HL-60 (cell line): ENCODE data around the gene CIRBP.

ENCODE experiments used
- DNase-seq, 2 experiments: peaks; one replicate each; pipeline ENCODE4 v3.0.0-alpha.2; 2010 to 2020; ENCODE audit warnings: low read depth in 1 of 2, low spot score in 1 of 2
- H3K27ac ChIP-seq: fragments of 250-450 bp; sonication (Bioruptor Pico); replicated peaks from 2 replicates; pipeline ENCODE4 v1.5.1; 2020; ENCODE audit warnings: mild to moderate bottlenecking, moderate library complexity
- H3K27me3 ChIP-seq: fragments of 250-450 bp; sonication (Bioruptor Pico); 2 replicates; pipeline ENCODE4 v1.5.1; 2021; ENCODE audit warnings: mild to moderate bottlenecking, moderate library complexity; ENCODE audit not compliant: insufficient read depth, poor library complexity, severe bottlenecking
- H3K4me3 ChIP-seq: replicated peaks from 2 replicates; pipeline ENCODE4 v1.5.1; 2011; ENCODE audit warnings: mild to moderate bottlenecking, control low read depth, low read length; ENCODE audit not compliant: insufficient read depth
- GABPA ChIP-seq: IDR thresholded peaks from 2 replicates; pipeline ENCODE4 v1.6.1; 2012; ENCODE audit warnings: low read depth
- POLR2AphosphoS5 ChIP-seq: IDR thresholded peaks from 2 replicates; pipeline ENCODE4 v1.6.1; 2012; ENCODE audit warnings: low read depth
- SPI1 ChIP-seq: IDR thresholded peaks from 2 replicates; pipeline ENCODE4 v1.6.1; 2012; ENCODE audit warnings: low read depth, mild to moderate bottlenecking, borderline replicate concordance
- TF ChIP-seq, protein P1 (sequence below): IDR thresholded peaks from one replicate; pipeline ENCODE4 v1.5.1; 2011; ENCODE audit warnings: low read length, control low read depth, inconsistent platforms; ENCODE audit not compliant: insufficient read depth
- TF ChIP-seq, protein P2 (sequence below): IDR thresholded peaks from 2 replicates; pipeline ENCODE4 v1.6.1; 2012; ENCODE audit warnings: low read depth; ENCODE audit not compliant: insufficient replicate concordance

CIRBP gene

DNA sequence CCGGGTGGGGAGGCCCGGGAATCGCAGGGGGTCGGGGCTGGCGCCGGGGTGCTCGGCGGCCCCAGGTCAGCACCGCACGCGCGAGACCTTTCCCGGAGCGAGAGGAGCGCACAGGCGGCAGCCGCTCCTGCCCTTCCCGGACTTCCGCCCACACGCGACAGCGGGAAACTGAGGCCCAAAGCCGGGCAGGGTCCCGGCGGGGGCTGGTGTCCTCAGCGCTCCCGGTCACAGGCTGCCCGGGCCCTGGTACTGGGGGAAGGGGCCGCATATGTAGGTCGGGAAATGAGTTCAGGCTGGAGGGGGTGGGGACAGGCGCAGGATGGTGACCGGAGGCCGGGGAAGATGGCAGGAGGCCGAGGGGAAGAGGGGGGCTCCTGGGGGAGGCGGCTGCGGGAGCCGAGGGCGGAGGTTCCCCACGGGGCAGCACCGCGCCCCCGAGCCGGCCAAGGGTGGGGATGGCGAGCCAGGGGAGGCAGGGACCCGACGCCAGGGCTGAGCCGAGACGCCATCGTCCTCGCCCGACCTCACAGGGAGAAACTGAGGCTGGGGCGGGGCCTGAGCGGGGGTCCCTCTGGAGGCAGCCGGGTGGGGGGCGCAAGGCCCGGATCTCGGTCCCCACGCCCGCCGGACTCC lies 32.0 kb upstream of the CIRBP start:
- Histone ChIP-seq H3K4me3 (peak overlapping the region; percentile 51), H3K27me3 (peaks cover 21% of the 10 kb centered on the region), H3K27ac (no peak overlapping the region)
- TF ChIP-seq SPI1 (no peak), GABPA (no peak), POLR2AphosphoS5 (no peak)
- TF ChIP-seq, protein P1, sequence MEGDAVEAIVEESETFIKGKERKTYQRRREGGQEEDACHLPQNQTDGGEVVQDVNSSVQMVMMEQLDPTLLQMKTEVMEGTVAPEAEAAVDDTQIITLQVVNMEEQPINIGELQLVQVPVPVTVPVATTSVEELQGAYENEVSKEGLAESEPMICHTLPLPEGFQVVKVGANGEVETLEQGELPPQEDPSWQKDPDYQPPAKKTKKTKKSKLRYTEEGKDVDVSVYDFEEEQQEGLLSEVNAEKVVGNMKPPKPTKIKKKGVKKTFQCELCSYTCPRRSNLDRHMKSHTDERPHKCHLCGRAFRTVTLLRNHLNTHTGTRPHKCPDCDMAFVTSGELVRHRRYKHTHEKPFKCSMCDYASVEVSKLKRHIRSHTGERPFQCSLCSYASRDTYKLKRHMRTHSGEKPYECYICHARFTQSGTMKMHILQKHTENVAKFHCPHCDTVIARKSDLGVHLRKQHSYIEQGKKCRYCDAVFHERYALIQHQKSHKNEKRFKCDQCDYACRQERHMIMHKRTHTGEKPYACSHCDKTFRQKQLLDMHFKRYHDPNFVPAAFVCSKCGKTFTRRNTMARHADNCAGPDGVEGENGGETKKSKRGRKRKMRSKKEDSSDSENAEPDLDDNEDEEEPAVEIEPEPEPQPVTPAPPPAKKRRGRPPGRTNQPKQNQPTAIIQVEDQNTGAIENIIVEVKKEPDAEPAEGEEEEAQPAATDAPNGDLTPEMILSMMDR, result no peak
- TF ChIP-seq, protein P2, sequence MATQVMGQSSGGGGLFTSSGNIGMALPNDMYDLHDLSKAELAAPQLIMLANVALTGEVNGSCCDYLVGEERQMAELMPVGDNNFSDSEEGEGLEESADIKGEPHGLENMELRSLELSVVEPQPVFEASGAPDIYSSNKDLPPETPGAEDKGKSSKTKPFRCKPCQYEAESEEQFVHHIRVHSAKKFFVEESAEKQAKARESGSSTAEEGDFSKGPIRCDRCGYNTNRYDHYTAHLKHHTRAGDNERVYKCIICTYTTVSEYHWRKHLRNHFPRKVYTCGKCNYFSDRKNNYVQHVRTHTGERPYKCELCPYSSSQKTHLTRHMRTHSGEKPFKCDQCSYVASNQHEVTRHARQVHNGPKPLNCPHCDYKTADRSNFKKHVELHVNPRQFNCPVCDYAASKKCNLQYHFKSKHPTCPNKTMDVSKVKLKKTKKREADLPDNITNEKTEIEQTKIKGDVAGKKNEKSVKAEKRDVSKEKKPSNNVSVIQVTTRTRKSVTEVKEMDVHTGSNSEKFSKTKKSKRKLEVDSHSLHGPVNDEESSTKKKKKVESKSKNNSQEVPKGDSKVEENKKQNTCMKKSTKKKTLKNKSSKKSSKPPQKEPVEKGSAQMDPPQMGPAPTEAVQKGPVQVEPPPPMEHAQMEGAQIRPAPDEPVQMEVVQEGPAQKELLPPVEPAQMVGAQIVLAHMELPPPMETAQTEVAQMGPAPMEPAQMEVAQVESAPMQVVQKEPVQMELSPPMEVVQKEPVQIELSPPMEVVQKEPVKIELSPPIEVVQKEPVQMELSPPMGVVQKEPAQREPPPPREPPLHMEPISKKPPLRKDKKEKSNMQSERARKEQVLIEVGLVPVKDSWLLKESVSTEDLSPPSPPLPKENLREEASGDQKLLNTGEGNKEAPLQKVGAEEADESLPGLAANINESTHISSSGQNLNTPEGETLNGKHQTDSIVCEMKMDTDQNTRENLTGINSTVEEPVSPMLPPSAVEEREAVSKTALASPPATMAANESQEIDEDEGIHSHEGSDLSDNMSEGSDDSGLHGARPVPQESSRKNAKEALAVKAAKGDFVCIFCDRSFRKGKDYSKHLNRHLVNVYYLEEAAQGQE, result no peak
- no peak for DNase-seq

DNA sequence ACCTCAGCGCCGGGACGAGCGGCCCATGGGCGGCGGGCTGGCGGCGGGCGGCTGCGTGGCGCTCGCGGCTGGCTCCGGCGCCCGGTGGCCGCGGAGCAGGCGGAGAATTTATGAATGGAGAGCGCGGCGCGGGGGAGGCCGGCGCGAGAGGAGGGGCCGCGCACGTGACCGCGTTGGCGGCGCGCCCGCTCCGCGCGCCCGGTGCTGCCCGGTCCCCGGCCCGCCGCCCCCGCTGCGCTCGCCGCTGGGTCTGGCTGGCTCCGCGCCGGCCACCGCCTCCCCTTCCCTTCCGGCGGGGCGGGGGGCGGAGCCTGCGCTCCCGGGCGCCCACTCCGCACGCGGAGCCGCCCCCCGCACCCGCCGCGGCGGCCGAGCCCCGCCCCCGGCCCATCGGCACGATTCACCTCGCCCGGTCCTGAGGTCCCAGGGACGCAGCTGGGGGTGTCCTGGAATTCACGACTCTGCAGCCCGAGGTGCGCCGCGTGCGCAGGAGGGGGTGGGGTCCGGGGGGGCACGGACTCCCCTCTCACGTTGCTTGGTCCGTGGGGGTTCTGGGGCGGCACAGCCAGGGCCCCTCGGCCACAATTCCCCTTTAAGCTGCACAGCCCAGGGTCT lies 31.3 kb upstream of the CIRBP start, which contains the start of gene CBARP:
Gene CBARP, minus strand, starts transcription at position 252 of the 615 bp plus-strand sequence. CDS start 1,905 bp downstream, outside the sequence.
- no peak within 1 kb of the TSS for H3K27ac ChIP-seq

DNA sequence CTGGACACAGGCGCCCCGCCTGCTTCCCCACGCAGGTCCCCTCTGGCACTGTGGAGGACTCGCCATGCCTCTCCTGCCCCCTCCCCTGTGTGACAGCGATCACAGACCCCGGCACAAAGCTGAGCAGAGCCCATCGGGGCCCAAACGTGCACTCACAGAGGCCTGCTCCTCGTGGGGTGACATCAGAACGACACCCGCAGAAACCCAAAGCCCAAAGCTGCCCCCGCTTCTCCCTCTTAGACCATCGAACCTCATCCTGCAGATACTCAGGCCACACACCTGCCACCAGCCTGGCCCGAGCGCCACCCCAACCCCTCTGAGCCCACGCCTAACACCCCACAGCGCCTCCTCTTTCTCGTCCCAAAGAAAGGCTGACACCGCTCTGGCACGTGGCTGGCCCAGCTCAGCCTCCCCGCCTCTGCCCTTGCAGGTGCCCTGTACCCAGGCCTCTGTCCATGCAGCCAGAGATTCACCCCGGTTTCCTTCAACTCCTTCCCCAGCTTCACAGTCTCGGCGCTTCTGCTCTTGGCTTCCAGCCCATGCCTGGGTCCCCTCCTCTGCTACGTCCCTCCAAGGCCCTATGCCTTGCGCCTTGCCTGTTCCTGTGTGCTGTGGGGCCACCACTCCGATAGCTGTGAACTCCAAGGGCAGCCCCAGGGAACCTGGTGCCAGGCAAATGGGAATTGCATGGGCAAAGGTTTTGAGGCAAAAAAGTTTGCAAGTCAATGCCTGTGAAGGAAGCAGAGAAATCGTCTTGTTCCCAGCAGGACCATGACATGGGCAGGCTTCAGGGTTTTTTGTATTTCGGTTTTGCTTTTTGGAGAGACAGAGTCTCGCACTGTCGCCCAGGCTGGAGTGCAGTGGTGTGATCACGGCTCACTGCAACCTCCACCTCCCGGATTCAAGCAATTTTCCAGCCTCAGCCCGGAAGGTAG lies 30.5 kb upstream of the CIRBP start:
- Histone ChIP-seq H3K4me3 (peak overlapping the region; percentile 51; the same call in 1 of the 2 replicates), H3K27ac (no peak overlapping the region), H3K27me3 (peaks cover 21% of the 10 kb centered on the region)
- TF ChIP-seq, protein P1, result no peak
- TF ChIP-seq POLR2AphosphoS5 (no peak), SPI1 (no peak)
- TF ChIP-seq, protein P2, result no peak
- DNase-seq, result no peak

More for the DNA sequence above, 31.3 kb upstream of the CIRBP start, which contains the start of gene CBARP:
- no peak for DNase-seq
- H3K27me3 ChIP-seq, result peaks cover 21% of the 10 kb centered on the region
- TF ChIP-seq, protein P1, result no peak
- TF ChIP-seq POLR2AphosphoS5 (no peak), SPI1 (no peak), GABPA (no peak)
- H3K4me3 ChIP-seq, result peak within 1 kb of the TSS; percentile 51
